AG09319 (cell line): Measurements from ENCODE around the gene BCAS4.

Experiments
- DNase-seq: peaks from one replicate; pipeline ENCODE4 v3.0.0-alpha.2; 2010; ENCODE audit warnings: low read depth; ENCODE audit errors: extremely low read depth
- CTCF ChIP-seq: IDR thresholded peaks from 2 replicates; pipeline ENCODE4 v1.5.1; 2011; ENCODE audit warnings: low read depth, mild to moderate bottlenecking, inconsistent platforms, low read length, moderate library complexity

Gene BCAS4

DNA sequence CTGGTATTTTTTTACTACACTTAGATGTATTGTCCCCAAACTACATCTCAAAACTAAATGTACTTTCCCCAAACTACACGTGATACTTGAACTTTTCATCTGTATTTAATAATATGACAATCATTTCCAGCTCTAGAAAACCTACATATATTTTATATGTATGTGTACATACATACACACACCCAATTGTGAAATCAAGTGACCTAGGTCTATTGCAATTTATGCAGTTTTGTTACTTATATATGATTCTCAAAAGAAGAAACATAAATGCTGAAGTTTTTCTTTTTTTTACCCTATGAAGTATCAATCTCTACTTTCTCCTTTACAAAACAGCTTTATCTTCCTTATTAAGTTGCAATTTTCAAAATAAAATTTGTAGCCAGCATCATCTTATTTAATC, 131.7 kb downstream of the BCAS4 start:
- DNase-seq = no peak
- TF ChIP-seq CTCF = no peak
